NCI-H146 (cell line): Measurements from ENCODE around the gene BHLHA15.

Experiments
- DNase-seq: peaks from one replicate; lab custom pipeline; 2025; lab: John Stamatoyannopoulos, UW

The BHLHA15 gene

DNA sequence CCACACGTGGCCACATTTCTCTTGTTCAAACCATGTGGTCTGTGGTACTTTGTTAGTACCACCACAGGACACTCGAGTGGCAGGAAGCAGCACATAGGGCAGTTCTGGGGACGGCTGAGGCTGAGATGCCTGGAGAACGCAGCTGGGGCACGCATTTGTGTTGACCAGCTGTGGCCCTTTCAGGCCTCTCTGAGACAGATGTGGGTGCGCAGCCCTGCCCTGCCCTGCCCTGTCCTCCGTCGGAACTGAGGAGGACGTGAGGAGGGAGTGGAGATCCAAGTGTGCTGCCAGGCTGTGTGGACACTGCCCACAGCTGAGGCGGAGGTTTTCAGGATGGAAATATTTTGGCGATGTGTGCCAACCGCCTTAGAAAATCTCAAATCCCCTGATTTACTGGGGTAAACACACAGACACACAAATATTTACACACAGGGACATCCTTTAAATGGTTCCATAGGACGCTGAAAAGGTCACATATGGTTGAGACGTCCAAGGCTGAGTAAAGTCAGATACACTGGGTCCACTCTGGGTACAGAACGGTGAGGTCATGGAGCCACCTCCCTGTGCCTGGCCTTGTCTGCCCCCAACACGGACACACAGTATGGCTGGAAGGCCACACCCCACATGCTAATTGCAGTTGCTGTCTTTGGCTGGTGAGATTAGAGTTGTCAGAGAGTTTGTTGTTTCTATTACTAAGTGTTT, 14.8 kb downstream of the BHLHA15 start:
- no peak for DNase-seq

GRCh38 chr7:98227939-98228338, 16.7 kb downstream of the BHLHA15 start:
- DNase-seq = no peak

- DNase-seq = no peak
Measured at GRCh38 chr7:98228801-98229200, 17.6 kb downstream of the BHLHA15 start.

DNA sequence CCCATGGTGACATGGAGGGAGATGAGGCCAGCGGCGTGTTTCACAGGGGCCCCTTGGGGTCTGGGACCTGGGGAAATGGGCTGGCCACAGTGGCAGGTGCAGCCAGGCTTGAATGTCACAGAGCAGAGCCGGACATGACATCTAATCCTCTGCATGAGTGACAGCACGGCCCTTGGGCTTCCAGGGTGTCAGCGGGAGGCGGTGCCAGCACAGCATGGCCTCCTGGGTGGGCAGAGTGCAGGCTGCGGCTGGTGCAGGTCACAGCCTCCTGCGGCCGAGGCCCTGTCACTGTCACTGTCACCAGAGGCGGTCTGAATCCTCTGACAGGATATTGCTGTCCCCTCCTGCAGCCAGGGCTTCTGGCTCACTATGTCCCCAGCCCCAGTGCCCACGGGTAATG, 18.2 kb downstream of the BHLHA15 start:
- DNase-seq = peak; percentile 12

- no peak for DNase-seq
Measured at GRCh38 chr7:98229991-98230745, 18.9 kb downstream of the BHLHA15 start.

GRCh38 chr7:98230746-98231471, 19.7 kb downstream of the BHLHA15 start:
- no peak for DNase-seq

- no peak for DNase-seq
Measured at GRCh38 chr7:98231493-98232262, 20.4 kb downstream of the BHLHA15 start.

DNA sequence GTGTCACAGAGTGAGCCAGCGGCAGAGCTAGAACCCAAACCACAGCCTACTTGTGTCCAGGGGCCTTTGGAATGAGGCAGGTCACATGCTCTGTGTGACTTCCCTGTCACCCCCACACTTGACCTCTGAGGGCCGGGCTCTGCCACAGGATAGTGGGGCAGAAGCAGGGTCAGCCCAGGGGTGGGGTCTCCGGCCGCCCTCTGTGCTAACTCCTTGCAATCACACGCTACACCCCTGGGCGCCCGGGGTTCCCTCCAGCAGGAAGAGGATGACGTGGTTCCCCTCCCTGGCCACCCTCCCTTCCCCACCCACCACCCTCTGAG, 21.0 kb downstream of the BHLHA15 start:
- no peak for DNase-seq

GRCh38 chr7:98232799-98233198, 21.6 kb downstream of the BHLHA15 start:
- DNase-seq = no peak

GRCh38 chr7:98233219-98234070, 22.2 kb downstream of the BHLHA15 start:
- no peak for DNase-seq

GRCh38 chr7:98234429-98235147, 23.3 kb downstream of the BHLHA15 start:
- no peak for DNase-seq

- no peak for DNase-seq
Measured at GRCh38 chr7:98235901-98236300, 24.7 kb downstream of the BHLHA15 start.

DNA sequence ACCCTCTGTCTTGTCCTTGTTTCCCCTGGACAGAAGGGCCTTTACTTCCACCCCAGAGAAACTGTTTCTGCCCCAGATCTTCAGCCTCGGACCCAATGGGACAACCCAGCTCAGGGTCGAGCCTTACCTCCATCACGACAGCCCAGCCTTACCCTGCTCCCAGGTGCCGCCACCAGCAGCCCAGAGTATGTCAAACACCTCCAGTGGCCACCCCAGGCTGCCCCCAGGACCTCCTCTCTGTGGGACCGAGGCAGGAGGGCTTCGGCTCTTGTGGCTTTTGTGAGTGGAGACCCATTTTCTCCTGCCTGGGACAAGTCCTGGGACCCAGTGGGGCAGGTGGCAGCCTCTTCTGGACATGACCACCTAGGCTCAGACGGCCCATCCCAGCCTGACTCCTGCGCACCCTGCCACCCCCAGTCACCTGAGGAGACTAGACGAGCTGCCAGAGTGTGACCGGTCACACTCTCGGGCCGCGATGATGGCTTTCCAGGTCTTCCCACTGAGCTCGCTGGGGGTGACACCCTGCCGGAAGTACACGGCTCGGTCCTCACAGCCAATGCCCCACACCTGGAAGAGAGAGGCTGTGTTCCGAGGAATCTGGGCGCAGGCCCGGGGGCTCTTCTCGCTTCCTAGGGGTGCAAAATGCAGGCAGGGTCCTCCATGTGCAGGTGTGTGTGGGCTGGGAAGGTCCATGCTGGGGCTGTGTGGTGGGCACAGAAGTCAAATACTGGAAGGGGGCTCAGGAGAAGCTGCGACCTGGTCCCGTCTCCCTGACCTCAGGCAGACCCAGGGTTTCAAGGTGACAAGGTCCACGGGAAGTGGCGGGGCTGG, 25.3 kb downstream of the BHLHA15 start:
- no peak for DNase-seq

DNA sequence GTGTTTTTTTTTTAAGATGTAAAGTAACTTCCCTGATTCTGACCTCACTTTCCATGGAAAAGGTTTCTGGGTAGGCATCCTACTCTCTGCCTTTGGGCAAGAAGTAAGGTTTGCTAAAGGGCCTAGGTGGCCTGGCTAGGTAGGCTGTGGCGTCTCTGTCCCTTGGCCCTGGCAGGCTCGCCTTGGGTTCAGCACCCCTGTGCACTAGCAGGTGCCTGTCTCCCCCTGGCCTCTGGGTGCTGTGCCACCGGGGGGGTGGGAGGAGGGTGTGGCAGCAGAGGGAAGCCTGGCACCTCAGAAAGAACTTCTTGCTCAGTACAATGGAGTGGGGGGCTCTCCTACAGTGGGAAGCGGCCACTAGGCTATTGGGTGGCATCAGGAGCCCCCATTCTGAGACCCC, 26.8 kb downstream of the BHLHA15 start:
- no peak for DNase-seq

- DNase-seq = no peak
Measured at GRCh38 chr7:98238976-98239375, 27.7 kb downstream of the BHLHA15 start.

DNA sequence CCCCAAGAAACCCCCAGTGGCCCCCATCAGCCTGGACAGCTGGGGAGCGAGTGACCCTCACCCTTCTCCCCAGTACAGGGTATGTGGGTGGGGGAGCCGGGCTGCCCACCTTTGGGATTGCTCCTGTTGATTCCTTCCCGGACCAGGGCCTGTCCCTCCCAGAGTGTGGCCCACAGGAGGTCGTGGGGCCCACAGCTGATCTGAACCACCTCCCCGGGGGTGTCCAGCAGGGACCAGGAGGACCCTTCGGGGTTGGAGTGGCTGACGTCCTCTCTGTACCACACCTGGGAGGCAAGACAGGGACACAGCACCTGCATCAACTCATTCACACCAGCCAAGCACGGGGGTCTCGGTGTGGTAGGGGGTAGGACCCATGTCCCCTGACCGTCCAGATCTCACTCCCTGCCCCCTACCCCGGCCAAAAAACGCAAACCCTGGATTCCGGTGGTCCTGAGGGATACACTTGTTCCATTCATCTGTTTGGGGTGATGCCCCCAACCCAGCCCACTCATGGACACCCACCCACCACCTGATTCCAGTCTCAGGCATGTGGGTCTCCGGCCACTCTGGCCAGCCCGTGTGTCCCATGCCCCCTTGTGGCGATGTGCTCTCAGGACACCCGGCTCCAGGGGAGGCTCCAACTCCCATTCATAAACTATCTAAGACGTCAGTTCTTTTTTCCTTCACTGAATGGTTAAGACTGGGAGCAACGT, 29.9 kb downstream of the BHLHA15 start:
- peak; percentile 24 for DNase-seq

GRCh38 chr7:98241674-98242241, 30.5 kb downstream of the BHLHA15 start:
- DNase-seq = no peak

DNA sequence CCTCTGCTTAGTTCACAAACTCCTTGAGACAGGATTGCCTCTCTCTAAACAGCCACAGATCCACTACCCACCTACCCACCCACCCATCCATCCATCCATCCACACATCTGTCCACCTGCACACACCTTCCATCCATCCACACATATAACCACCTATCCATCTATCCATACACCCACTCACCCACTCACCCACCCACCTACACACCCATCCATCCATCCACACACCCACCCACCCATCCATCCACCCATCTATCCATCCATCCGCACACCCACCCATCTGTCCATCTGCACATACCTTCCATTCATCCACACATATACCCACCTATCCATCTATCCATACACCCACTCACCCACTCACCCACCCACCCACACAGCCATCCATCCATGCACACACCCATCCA, 31.1 kb downstream of the BHLHA15 start:
- no peak for DNase-seq

DNA sequence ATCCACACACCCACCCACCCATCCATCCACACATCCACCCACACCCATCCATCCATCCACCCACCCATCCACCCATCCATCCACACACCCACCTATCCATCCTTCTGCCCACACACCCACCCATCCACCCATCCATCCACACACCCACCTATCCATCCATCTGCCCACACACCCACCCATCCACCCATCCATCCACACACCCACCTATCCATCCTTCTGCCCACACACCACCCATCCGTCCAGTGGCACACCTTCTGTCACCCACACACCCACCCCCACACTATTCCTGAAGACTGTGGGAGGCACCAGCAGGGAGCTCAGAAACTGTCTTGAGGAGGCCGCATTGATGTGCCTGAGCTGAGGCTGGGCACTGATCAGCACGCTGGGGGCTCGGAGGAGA, 31.7 kb downstream of the BHLHA15 start:
- no peak for DNase-seq
